HG03045 (cell line): ENCODE results near the gene DAB2IP.

Experiments used
- ATAC-seq: cut with Tn5 transposase; IDR thresholded peaks from one replicate; pipeline ENCODE4 v1.9.1; 2021; ENCODE audit warnings: mild to moderate bottlenecking, moderate library complexity; ENCODE audit not compliant: unreplicated experiment

DAB2IP gene

DNA sequence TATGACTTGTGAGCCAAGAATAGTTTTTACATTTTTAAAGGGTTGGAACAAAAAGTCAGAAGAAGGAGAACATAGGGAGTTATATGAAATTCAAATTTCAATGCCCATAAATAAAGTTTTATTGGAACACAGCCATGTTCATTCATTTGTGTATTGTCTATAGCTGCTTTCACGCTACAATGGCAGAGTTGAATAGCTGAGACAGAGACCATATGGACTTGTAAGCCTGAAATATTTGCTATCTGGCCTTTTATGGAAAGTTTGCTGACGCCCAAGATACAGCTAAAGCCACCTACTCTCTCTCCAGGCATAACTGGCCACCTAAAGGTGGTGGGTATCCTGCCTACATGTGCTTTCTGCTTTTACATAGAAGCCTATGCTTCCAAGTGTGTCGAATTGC lies 10.9 kb downstream of the DAB2IP start:
- ATAC-seq = no peak

DNA sequence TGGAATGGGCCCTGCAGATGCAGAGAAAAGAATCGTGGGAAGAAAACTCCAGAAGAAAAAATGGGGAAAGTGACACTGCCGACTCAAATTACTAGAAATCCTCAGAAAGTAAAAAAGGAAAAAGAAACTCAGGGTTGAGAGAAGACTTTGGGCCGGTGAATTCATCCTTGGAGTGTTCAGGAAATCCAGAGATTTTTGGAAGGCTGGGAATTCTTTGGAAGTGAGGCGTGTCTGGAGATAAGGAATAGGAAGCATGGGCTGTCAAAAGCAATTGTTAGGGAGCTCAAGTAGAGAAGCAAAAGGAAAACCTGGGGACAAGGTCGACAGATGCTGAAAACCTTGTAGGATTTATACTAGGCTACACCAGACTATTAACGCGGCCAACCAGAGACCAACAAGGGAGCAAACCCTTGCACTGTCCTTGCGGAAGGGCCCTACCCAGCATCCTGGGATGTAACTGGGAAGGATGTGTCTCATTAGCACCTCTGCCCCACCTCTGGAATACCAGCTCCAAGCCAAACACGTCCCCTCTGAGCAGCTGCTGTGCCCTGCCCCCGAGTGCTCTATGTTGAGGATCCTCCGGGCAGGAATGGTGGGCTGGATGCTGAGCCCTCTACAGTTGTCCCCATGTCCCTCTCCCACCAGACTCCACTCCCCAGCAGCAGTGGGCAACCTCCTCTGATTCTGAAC lies 11.6 kb downstream of the DAB2IP start:
- ATAC-seq = no peak

DNA sequence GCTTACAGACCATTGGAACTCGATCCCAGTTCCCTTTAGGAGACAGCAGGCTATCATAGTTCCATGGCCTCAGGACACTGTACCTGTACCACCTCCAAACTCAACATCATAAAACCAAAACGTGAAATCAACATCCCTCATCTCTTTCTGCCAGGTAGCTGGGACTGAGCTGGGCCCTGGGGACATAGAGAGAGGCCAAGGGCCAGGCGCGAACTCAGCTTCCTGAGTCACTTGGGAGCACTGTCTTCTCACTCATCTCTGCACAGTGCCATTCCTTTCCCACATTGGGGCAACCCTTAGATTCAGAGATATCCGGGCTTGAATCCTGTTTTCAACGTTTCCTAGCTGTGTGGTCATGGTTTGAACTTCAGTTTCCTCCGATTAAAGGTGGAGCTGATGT lies 12.2 kb downstream of the DAB2IP start:
- ATAC-seq = no peak

DNA sequence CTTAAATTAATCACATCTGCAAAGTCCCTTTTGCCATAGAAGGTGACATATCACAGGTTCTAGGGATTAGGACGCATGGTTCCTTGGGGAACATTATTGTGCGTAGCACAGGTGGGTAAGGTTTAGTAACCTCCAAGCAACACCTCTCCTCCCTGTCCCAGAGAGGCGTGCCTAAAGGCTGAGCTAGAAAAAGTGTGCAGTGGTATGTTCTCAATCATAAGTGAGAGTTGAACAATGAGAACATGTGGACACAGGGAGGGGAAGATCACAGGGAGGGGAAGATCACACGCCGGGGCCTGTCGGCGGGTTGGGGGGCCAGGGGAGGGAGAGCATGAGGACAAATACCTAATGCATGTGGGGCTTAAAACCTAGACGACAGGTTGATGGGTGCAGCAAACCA lies 14.9 kb downstream of the DAB2IP start:
- no peak for ATAC-seq

DNA sequence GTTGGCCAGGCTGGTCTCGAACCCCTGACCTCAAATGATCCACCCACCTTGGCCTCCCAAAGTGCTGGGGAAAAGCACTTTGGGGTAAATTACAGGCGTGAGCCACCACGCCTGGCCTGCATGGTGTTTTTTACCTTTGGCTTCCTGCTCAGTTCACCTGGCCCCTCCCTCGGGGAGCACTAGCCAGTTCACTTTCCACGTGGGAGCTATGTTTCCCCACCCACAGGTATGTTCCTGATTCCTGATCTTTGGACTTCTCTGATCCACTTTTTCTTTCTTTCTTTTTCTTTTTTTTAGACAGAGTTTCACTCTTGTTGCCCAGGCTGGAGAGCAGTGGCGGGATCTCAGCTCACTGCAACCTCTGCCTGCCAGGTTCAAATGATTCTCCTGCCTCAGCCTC lies 15.8 kb downstream of the DAB2IP start:
- no peak for ATAC-seq

- ATAC-seq = no peak
These were observed 16.5 kb downstream of the DAB2IP start for GRCh38 chr9:121667890-121668289.

- ATAC-seq = no peak
These were observed 19.0 kb downstream of the DAB2IP start for GRCh38 chr9:121670431-121670830.

GRCh38 chr9:121671612-121672155 lies 20.2 kb downstream of the DAB2IP start:
- no peak for ATAC-seq

GRCh38 chr9:121672213-121672612 lies 20.8 kb downstream of the DAB2IP start:
- no peak for ATAC-seq

GRCh38 chr9:121672986-121673385 lies 21.6 kb downstream of the DAB2IP start:
- no peak for ATAC-seq

DNA sequence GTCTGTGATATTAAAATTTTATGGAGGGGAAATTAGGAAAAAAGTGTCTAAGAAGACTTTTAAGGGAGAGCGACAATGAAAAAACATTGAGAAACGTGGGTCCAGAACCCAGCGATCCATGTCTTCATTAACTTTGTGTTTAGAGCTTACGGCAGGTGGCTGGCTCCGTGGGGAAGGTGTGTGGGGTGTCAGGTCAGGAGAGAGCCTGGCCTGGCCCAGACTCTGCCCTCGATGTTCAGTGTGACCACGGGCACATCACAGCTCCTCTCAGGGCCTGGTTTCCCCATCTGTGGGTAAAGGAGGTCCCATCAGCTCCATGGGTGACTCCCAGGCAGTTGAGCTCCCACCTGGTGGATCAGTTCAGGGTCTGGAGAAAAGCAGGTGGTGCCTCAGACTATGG lies 22.1 kb downstream of the DAB2IP start:
- ATAC-seq = no peak

DNA sequence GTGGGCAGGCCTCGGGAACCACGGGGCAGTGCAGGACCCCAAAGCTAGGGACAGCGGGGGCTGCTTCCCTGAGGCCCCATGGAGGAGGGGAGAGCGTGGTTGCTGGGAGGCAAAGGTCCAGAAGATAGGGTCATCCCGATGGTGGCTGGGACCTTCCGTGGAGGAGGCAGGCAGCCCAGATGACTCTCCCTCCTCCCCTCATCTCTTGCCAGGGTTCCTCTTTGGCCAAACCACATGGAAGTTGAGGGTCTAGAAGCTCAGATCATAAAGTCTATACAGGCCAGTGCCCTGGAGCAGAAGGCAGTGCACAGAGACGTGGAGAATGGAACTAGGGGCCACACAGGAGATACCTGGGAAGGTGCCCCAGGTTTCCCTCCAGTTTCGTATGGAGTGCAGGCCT lies 22.6 kb downstream of the DAB2IP start:
- ATAC-seq = no peak

DNA sequence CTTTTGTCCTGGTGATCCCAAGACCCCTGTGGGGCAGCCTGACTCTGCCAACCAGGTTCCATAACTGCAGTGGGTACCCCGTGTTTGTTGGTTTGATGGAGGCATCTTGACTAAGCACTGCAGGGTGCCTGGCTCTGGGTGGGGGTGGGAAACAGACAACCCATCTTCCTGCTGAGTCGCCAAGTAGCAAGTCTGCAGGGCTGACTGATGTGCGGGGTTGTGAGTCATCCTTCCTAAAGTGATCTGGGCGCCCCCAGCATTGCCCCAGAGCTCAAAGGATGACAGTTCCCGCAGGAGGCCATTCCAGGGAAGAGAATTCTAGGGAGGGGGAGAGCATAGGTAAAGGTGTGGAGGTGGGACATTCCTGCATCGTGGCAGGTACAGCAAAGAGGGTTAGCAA lies 23.5 kb downstream of the DAB2IP start:
- no peak for ATAC-seq

GRCh38 chr9:121675381-121675780 lies 23.9 kb downstream of the DAB2IP start:
- no peak for ATAC-seq

DNA sequence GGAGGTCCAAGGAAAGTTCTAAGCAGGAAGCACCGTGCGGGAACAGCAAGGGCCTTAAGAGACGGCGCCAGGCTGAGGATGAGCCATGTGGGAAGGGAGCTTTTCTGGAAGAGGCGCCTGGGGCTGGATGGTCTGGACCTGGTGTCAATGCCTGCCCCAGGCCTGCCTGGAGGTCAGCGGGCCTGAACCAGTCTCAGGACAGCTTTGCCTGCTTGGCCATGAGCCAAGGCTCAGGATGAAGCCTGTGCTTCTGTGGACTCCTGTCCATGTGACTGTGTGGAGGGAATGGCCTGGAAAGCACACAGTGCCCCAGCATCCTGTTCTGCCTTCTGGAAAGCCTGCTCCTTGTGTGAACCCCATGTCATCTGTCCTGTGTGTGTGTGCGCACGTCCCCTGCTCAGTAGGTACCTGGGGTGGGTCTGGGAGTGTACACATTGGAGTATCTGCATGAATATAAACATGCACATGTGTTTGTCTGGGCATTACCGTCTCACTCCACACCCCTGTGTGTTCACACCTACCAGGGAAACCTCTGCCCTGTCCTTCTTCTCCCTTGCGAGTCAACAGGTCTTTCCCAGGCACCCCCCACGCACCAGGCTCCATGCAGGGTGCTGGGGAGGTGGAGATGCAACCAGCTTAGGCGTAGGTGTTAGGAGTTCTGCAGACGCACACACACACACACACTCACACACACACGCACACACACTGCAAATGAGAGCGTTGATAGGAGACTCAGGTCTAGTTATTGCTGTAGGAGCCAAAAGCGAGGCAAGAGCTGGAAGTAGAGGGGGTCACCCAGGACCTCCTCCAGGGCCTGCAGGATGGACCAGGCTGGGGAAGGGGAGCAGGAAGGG lies 24.8 kb downstream of the DAB2IP start:
- ATAC-seq = no peak

- no peak for ATAC-seq
These were observed 25.5 kb downstream of the DAB2IP start for GRCh38 chr9:121676926-121677325.

DNA sequence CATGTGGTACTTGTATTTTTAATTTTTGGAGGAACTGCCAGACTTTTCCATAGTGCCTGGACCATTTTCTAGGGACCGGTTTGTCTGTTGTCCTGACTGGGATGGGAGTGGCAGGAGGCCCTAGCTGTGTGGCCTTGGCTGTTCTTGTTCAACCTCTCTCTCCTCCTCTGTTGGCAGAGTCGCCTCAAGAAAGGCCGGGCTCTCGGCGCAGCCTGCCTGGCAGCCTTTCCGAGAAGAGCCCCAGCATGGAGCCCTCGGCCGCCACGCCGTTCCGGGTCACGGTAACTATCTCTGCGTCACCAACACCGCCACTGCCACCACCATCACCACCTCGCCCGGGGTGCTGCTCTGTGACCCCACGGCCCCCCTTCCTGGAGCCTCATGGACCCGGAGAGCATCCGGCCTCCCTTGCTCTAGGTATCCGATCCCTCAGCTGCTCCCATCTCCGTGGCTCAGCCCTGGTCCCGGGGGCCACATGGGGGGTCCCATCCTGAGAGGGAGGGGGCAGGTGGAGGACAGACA lies 27.1 kb downstream of the DAB2IP start:
- no peak for ATAC-seq

DNA sequence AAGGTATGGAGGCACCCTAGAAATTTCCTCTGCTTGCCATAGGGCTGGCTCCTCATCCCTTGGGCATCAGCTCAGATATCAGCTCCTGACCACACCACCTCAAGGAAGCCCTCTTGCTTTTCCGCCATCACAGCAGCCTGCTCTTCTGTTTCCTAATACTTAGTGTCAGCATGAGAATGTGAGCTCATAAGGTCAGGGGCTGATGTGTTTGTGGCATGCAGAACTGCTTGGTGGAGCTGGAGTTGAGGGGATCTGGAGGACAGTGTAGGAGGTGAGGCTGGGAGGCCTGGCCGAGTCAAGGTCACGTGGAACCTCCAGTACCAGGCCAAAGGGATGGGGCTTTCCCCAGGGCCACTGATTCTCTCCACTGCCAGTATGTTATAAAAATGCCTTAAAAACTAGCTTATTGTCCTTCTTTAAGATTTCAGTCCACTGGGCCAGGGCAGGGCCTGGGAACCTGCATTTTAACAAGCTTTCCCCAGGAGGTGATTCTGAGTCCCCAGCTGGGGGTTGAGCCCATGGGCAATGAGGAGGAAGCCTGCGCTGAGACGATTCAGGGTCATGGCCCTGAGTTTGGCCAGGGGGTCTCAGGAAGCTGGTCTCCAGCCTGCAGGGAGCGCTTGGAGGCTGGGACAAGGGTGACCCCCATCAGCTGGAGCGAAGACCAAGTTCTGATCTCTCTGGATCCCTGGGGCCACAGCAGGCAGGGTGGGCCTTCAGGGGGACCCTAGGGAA lies 28.6 kb downstream of the DAB2IP start:
- ATAC-seq = no peak

DNA sequence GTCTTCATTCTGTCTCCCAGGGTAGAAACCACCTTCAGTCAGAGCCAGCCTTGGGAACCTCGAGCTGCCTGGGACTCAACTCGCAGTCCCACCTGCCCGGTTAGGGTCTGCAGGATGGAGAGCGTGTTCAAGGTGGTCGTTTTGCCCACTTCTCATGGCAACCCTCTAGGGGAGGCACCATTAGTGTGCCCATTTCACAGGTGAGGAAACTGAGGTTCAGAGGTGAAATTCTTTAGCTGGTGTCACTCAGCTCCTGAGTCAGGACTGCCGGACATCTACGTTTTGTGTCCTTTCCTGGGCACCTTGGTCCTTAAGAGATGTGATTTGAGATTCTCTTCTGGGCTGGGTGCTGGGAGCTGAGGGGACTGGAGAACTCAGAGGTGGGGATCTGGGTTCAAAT lies 30.0 kb downstream of the DAB2IP start:
- ATAC-seq = no peak

DNA sequence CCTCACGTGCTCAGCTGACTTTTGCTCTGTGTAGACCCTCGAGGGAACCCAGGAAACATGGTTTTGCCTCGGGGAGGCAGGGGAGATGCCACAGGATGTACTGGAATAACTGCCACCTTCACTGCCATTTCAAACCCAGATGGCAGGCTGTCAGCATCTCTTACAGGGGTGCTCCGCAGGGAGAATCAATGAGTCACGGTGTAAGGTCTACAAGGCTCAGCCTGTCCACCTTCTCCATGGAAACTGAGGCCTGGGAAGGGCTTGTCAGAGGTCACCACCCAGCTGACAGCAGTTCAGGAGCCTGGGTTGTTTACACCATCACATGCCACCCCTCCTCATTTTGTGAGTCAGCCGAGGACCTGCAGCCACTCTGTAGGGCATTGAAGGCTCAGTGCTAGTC lies 30.8 kb downstream of the DAB2IP start:
- ATAC-seq = no peak

GRCh38 chr9:121682926-121683515 lies 31.6 kb downstream of the DAB2IP start:
- no peak for ATAC-seq
